ENCODE measurements around the gene SCUBE1. TPM values are rescaled to one million over a fixed set of nuclear protein-coding genes. Genes with fewer than 3 reads are reported as not detected.

SCUBE1 gene
- total and polyA plus RNA-seq, 2 of the 8 experiments (the other 6 are each of a cell fraction or from before 2014, with no cell fraction given) = 2.3 to 4.9 TPM

- TF ChIP-seq CTCF (IDR thresholded peaks at IDR 0.05; ENCODE audit: control extremely low read depth in 1 of 3, insufficient read depth in 1 of 3, low read depth in 1 of 3, low read length in 3 of 3) (no peak), POLR2A (IDR thresholded peaks at IDR 0.05; ENCODE audit: control extremely low read depth in 1 of 2, low read depth in 2 of 2, low read length in 2 of 2) (no peak), JUN (IDR thresholded peaks at IDR 0.05; ENCODE audit: low read depth, low read length) (no peak), HDAC2 (IDR thresholded peaks at IDR 0.05; ENCODE audit: borderline replicate concordance in 1 of 2, low read depth in 2 of 2, low read length in 2 of 2) (no peak), TBP (IDR thresholded peaks at IDR 0.05; ENCODE audit: low read depth, low read length) (no peak), SP4 (IDR thresholded peaks at IDR 0.05; ENCODE audit: low read length) (no peak), GTF2F1 (IDR thresholded peaks at IDR 0.05; ENCODE audit: borderline replicate concordance, low read depth, low read length) (no peak), CHD2 (IDR thresholded peaks at IDR 0.05; ENCODE audit: low read length) (no peak), SIRT6 (IDR thresholded peaks at IDR 0.05; ENCODE audit: low read length) (no peak), KDM1A (IDR thresholded peaks at IDR 0.05; ENCODE audit: borderline replicate concordance, low read length) (no peak), BCL11A (IDR thresholded peaks at IDR 0.05; ENCODE audit: low read depth in 2 of 2, low read length in 2 of 2) (no peak)
Measured at GRCh38 chr22:43183496-43184277, 159.5 kb downstream of the SCUBE1 start (continued).
